Thoracic aorta (tissue), 2 donors: ENCODE measurements around the gene ZNF219. TPM values are rescaled to one million over a fixed set of nuclear protein-coding genes. Genes with fewer than 3 reads are reported as not detected.

Source experiments
- ATAC-seq: fragments of 150-250 bp; one replicate; pipeline ENCODE4 v1.8.0; 2017; ENCODE audit warnings: low read depth; ENCODE audit not compliant: insufficient number of reproducible peaks, low FRiP score
- DNase-seq: peaks from one replicate; pipeline ENCODE4 v3.0.0-alpha.2; 2020; ENCODE audit warnings: low spot score
- H3K27ac ChIP-seq, 2 donors: fragments of 200-600 bp; sonication (generic); 1 replicate in 1 of 2; 2 replicates in 1 of 2; pipeline ENCODE4 v1.5.1; 2016; ENCODE audit warnings: mild to moderate bottlenecking in 2 of 2, moderate library complexity in 2 of 2
- H3K27me3 ChIP-seq: fragments of 200-600 bp; sonication (generic); replicated peaks from 2 replicates; pipeline ENCODE4 v1.6.0; 2016; ENCODE audit warnings: mild to moderate bottlenecking; ENCODE audit not compliant: insufficient read depth
- H3K36me3 ChIP-seq: fragments of 200-600 bp; sonication (generic); one replicate; pipeline ENCODE4 v1.5.1; 2016
- H3K4me1 ChIP-seq, 2 donors: fragments of 200-600 bp; sonication (generic); 1 replicate in 1 of 2; 2 replicates in 1 of 2; pipeline versions ENCODE4 v1.5.1 to v1.6.0; 2016; ENCODE audit warnings: low read depth in 2 of 2, mild to moderate bottlenecking in 1 of 2; ENCODE audit not compliant: control insufficient read depth in 1 of 2
- H3K4me3 ChIP-seq: fragments of 200-600 bp; sonication (generic); 2 replicates; pipeline ENCODE4 v1.5.1; 2016; ENCODE audit warnings: mild to moderate bottlenecking
- H3K9me3 ChIP-seq: fragments of 200-600 bp; sonication (generic); 2 replicates; pipeline ENCODE4 v1.5.1; 2016
- total RNA-seq, 2 donors: library from RNA; depleted of rRNA; stranded (reverse); fragments of >200 nt; gene quantifications; one replicate each; pipeline versions ENCODE4 v1.1.0 to v1.2.3, GENCODE V29; 2016
- TF ChIP-seq, protein P1 (sequence below): fragments of 200-600 bp; sonication (generic); IDR thresholded peaks from one replicate; pipeline ENCODE4 v1.5.1; 2019; ENCODE audit warnings: antibody characterized with exemption

The ZNF219 gene
- total RNA-seq, 2 donors from 2014 or later = 34.7 to 74.2 TPM

DNA sequence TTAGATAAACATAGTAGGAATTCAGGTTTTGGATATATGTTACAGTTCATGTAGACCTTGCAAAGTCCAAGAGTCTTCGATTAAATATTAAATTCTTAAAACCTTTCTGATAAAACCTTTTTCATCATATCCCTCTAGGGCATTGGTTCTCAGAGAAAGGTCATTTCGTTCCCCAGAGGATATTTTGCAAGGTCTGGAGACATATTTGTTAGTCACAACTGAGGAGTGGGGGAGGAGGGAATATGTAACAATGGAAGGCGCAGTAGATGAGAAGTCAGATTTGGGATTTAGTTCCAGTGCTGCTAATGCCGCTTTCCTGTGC lies 7.7 kb upstream of the ZNF219 start:
- H3K4me3 ChIP-seq = no peak overlapping the region
- H3K27ac ChIP-seq = peak overlapping the region in 1 of 2 donors; percentile 50

DNA sequence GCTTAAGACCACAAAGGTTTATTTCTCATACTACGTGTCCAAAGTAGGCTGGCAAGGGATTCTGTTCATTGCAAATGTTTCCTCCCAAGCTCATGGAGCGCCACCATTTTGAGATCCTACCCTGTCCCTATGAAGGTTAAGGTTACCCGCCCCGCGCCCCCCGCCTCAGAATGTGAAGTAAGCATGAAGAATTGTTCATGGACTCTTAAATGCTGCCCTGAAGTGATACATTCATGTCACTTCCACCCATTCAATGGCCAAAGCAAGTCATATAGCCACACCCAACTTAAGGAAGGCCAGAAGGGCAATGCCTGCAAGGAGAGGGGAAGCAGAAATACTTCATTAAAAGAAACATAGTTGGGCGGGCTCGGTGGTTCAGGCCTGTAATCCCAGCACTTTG lies 6.6 kb upstream of the ZNF219 start:
- no peaks in the 10 kb centered on the region for H3K36me3 ChIP-seq
- peak overlapping the region; percentile 91 to 99 for H3K27ac ChIP-seq
- TF ChIP-seq, protein P1, sequence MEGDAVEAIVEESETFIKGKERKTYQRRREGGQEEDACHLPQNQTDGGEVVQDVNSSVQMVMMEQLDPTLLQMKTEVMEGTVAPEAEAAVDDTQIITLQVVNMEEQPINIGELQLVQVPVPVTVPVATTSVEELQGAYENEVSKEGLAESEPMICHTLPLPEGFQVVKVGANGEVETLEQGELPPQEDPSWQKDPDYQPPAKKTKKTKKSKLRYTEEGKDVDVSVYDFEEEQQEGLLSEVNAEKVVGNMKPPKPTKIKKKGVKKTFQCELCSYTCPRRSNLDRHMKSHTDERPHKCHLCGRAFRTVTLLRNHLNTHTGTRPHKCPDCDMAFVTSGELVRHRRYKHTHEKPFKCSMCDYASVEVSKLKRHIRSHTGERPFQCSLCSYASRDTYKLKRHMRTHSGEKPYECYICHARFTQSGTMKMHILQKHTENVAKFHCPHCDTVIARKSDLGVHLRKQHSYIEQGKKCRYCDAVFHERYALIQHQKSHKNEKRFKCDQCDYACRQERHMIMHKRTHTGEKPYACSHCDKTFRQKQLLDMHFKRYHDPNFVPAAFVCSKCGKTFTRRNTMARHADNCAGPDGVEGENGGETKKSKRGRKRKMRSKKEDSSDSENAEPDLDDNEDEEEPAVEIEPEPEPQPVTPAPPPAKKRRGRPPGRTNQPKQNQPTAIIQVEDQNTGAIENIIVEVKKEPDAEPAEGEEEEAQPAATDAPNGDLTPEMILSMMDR = no peak
- no peak for DNase-seq
- no peak for ATAC-seq
- no peaks in the 10 kb centered on the region for H3K9me3 ChIP-seq
- H3K4me1 ChIP-seq = peaks cover 0 to 34% of the 10 kb centered on the region in 2 donors
- H3K4me3 ChIP-seq = no peak overlapping the region
- H3K27me3 ChIP-seq = no peaks in the 10 kb centered on the region

More for the DNA sequence above, 7.7 kb upstream of the ZNF219 start:
- TF ChIP-seq, protein P1 = no peak
- H3K36me3 ChIP-seq = no peaks in the 10 kb centered on the region
- H3K4me1 ChIP-seq = peaks cover 0 to 34% of the 10 kb centered on the region in 2 donors
- DNase-seq (no peak), ATAC-seq (no peak)
- no peaks in the 10 kb centered on the region for H3K9me3 ChIP-seq
- H3K27me3 ChIP-seq = no peaks in the 10 kb centered on the region

DNA sequence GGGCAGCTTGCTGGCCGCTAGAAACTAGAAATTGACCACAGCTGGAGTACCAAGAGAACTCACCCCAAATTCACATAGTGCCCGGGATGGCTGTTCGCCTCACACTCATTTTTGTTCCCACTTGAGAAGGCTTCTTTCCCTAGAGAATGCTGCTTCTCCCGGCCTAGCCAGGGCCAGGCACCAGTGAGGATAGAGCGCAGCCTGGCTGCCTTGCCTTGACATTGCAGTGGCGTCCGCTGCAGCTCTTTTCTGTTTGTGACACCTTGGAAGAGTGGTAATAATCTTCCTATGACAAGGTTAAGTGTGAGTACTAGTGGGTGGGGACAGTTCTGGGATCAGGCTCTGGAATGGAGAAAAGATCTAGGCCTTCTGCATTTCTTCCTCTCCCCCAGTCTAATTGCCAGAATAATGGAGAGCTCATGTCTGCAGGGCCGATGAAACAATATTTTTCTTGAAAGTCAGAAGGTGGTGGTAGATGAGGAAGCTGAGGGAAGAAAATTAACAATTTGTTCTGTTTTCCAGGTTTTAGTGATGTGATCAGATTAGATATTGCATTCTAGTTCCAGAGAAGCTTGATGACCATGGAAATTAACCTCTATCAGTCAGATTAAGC lies 6.1 kb upstream of the ZNF219 start:
- H3K9me3 ChIP-seq = no peaks in the 10 kb centered on the region
- ATAC-seq = peak; percentile 47
- TF ChIP-seq, protein P1 = peak; percentile 88
- peaks cover 0 to 39% of the 10 kb centered on the region in 2 donors for H3K4me1 ChIP-seq
- H3K27ac ChIP-seq = peak overlapping the region; percentile 91 to 99
- H3K4me3 ChIP-seq = peak overlapping the region; percentile 84
- H3K27me3 ChIP-seq = no peaks in the 10 kb centered on the region
- no peaks in the 10 kb centered on the region for H3K36me3 ChIP-seq
- DNase-seq = no peak

DNA sequence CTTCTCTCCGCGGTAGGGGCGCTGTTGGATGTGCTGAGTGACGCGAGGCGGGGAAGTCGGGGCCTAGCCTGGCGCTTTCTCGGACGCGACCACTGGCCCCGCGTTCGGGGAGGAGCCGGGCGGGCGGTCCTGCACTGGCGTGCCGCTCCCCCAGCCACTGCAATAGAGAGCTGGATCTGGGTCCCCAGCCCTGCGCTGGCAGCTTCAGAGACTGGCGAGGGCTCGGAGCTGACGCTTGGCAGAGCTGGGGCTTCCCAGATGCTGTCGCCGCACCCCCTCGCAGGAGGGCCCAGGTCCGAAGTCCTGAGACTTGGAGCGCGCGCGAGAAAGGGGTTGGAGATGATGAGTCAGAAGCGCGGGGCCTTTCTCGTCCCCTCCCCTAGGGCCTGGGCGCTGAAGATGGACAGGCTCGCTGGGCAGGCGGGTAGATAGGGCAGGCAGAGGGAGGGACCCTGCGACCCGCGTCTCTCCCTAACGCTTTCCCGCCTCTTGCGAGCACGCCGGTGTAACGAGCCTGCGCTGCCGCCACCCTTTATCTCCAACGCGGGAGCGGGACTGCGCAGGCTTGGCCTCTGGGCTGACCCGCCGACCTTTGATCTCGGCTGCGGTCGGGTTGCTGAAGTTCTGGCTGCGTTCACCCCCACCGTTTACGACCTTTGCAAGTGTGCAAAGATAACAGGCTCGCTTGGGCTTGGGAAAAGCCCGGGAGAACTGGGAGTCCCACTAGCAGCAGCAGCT lies 5.4 kb upstream of the ZNF219 start:
- H3K9me3 ChIP-seq = no peaks in the 10 kb centered on the region
- peak overlapping the region; percentile 84 for H3K4me3 ChIP-seq
- peaks cover 5 to 46% of the 10 kb centered on the region in 2 donors for H3K4me1 ChIP-seq
- TF ChIP-seq, protein P1 = peak; percentile 73
- no peaks in the 10 kb centered on the region for H3K36me3 ChIP-seq
- peak; percentile 87 for DNase-seq
- no peaks in the 10 kb centered on the region for H3K27me3 ChIP-seq
- peak overlapping the region; percentile 91 to 99 for H3K27ac ChIP-seq
- ATAC-seq = peak; percentile 86

DNA sequence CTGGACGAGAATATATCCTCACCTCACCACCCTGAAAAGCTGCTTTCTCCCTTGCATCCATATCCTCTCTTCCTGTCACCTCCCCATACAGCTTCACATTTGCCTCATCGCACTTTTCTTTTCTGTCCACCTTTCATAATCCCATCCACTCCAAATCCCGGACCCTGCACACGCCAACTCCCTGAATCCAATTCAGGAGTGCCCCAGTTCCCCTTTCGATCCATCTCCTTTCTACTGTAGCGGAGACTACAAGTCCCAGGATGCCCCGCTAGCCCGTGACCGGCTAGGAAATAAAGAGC lies 4.9 kb upstream of the ZNF219 start:
- TF ChIP-seq, protein P1 = no peak
- peaks cover 5 to 48% of the 10 kb centered on the region in 2 donors for H3K4me1 ChIP-seq

More for the DNA sequence above, 4.9 kb upstream of the ZNF219 start:
- DNase-seq = peak; percentile 93
- no peaks in the 10 kb centered on the region for H3K9me3 ChIP-seq
- peak overlapping the region; percentile 91 to 99 for H3K27ac ChIP-seq
- peak overlapping the region; percentile 84 for H3K4me3 ChIP-seq
- H3K36me3 ChIP-seq = no peaks in the 10 kb centered on the region
- H3K27me3 ChIP-seq = no peaks in the 10 kb centered on the region
- ATAC-seq = no peak
